Colonic mucosa (tissue), 4 donors: ENCODE results near the gene MISP3. TPM values are rescaled to one million over a fixed set of nuclear protein-coding genes. Genes with fewer than 3 reads are reported as not detected.

Source experiments
- DNase-seq: peaks from one replicate; pipeline ENCODE4 v3.0.0-alpha.2; 2020
- H3K27ac ChIP-seq: fragments of 200-600 bp; one replicate; pipeline ENCODE4 v1.8.0; 2021
- H3K27me3 ChIP-seq: fragments of 200-600 bp; one replicate; pipeline ENCODE4 v1.8.0; 2021
- H3K36me3 ChIP-seq: fragments of 200-600 bp; one replicate; pipeline ENCODE4 v1.8.0; 2021
- H3K4me1 ChIP-seq: fragments of 200-600 bp; one replicate; pipeline ENCODE4 v1.8.0; 2021; ENCODE audit warnings: mild to moderate bottlenecking
- H3K4me3 ChIP-seq: fragments of 200-600 bp; one replicate; pipeline ENCODE4 v1.8.0; 2021
- H3K9ac ChIP-seq, 2 donors: one replicate each; pipeline ENCODE4 v1.7.0; 2013; ENCODE audit warnings: control low read depth in 2 of 2, low read depth in 2 of 2, low read length in 2 of 2
- H3K9me3 ChIP-seq: fragments of 200-600 bp; one replicate; pipeline ENCODE4 v1.8.0; 2021
- intact Hi-C: fragments of 100-400 bp; cut with DNase I; formaldehyde crosslinking; loops from one replicate; pipeline ENCODE4 v1.14.1; 2022
- total RNA-seq, 2 donors: library from RNA; stranded (reverse); fragmentation: NEBNext Ultra II Directional in 1 of 2; extraction: Animal tissue kit (Norgen Biotek cat#: 25700) in 1 of 2; gene quantifications; one replicate each; pipeline ENCODE4 v1.2.1, GENCODE V29; 2021
- TF ChIP-seq, protein P1 (sequence below): fragments of 200-600 bp; IDR thresholded peaks from one replicate; pipeline ENCODE4 v1.8.0; 2022; ENCODE audit warnings: antibody characterized with exemption, mild to moderate bottlenecking
- donor health status: healthy.
- donor health status: DM: no; HTN: no; CAD: no.
- donor health status: DM: no; HTN: no; CAD: no.

MISP3 gene
- total RNA-seq, 2 donors from 2014 or later = 32.7 to 50.0 TPM

DNA sequence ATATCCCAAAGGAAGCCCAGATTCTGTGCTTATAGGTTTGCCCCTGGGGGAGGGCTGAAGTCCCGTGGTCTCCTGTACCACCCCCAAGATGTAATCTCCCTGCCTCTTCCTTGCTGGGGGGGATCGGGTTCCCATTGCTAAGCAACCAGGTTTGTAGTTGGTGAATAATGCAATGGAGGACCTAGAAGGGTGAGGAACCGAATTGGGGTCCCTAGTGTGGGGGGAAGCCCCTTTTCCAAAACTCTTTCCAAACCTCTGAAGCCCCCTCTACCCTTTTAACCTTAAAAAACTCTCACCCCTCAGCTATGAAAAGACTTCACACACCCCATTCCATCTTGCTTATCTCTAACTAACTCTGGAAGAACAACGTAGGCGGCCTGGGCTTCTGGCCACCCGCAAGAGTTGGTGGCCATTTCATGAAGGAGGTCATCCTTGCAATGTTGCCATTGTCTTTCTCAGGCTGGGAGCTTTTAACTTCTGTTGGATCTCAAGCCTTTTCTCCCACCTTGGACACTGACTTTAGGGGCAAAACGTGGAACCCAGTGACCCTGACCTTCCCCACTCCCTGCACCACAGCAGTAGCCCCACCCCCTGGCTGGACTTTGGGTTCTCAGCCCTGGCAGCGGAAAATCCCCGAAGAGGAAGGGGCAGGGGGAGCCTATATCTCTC, 11.4 kb upstream of the MISP3 start:
- Histone ChIP-seq H3K36me3 (no peaks in the 10 kb centered on the region), H3K9me3 (no peaks in the 10 kb centered on the region), H3K4me1 (peaks cover 3% of the 10 kb centered on the region), H3K27me3 (peaks cover 4% of the 10 kb centered on the region), H3K4me3 (no peak overlapping the region), H3K27ac (no peak overlapping the region), H3K9ac (no peak overlapping the region)
- DNase-seq = no peak
- TF ChIP-seq, protein P1, sequence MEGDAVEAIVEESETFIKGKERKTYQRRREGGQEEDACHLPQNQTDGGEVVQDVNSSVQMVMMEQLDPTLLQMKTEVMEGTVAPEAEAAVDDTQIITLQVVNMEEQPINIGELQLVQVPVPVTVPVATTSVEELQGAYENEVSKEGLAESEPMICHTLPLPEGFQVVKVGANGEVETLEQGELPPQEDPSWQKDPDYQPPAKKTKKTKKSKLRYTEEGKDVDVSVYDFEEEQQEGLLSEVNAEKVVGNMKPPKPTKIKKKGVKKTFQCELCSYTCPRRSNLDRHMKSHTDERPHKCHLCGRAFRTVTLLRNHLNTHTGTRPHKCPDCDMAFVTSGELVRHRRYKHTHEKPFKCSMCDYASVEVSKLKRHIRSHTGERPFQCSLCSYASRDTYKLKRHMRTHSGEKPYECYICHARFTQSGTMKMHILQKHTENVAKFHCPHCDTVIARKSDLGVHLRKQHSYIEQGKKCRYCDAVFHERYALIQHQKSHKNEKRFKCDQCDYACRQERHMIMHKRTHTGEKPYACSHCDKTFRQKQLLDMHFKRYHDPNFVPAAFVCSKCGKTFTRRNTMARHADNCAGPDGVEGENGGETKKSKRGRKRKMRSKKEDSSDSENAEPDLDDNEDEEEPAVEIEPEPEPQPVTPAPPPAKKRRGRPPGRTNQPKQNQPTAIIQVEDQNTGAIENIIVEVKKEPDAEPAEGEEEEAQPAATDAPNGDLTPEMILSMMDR = no peak
- intact Hi-C loops = no loop called here

DNA sequence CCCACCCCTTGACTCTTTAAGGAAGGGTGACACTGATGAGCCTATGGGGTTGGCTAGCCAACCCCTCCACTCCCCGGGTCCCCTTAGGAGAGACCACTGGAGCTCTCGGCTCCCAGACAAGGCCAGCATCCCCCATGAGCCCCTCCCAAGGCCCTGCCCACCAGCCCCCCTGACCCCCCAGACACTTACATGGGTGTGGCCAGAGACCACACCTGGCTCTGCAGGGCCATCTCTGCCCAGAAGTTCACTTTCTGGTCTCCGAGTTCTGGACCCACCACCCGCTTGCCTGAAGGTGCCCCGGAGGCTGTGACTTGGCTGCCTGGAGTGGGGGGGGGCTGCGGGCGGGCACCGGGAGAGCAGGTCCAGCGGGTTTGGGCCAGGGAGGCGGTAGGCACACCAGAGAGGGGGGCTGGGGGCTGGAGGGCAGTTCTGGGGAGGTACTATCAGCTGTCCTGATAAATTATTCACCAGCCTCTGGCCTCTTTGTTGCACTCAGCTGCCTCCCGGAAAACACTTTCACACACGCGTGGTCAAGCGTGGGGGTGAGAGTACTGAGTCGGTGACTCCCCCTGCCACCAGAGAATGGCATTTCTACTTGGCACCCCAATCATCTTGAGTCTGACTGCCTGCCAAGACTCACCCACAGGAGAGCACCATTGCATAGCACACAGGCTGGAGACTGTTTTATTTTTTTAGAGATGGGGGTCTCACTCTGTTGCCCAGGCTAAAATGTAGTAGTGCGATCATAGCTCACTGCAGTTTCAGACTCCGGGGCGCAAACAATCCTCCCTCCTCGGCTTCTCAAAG, 10.6 kb upstream of the MISP3 start, which contains the start of gene PALM3:
TSS of gene PALM3 (minus strand) at position 326 of the 807 bp plus-strand sequence. CDS start at position 230, 96 bp downstream.
- intact Hi-C loops = no loop called here
- Histone ChIP-seq H3K27ac (no peak within 1 kb of the TSS), H3K36me3 (no peaks in the 10 kb centered on the region), H3K4me1 (peaks cover 3% of the 10 kb centered on the region), H3K9me3 (no peaks in the 10 kb centered on the region), H3K4me3 (no peak within 1 kb of the TSS), H3K9ac (no peak within 1 kb of the TSS), H3K27me3 (peaks cover 4% of the 10 kb centered on the region)
- TF ChIP-seq, protein P1 = no peak
- DNase-seq = no peak

DNA sequence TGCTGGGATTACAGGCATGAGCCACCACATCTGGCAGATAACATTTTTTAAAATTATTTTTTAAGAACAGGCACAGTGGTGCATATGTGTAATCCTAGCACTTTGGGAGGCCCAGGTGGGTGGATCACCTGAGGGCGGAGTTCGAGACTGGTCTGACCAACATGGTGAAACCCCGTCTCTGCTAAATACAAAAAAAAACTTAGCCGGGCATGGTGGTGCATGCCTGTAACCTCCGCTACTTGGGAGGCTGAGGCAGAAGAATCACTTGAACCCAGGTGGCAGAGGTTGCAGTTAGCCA, 10.1 kb upstream of the MISP3 start:
- H3K4me3 ChIP-seq = no peak overlapping the region

DNA sequence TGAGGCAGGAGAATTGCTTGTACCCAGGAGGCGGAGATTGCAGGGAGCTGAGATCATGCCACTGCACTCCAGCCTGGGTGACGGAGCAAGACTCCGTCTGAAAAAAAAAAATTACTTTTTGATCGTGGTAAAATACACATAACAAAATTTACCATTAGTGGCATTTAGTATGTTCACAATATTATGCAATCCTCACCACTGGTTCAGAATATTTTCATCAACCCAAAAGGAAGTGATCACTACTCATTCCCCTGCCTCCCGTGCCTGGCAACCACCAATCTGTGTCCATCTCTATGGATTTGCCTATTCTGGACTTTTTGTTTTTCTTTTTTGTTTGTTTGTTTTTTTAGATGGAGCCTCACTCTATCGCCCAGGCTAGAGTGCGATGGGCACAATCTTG, 9.5 kb upstream of the MISP3 start:
- TF ChIP-seq, protein P1 = no peak
- intact Hi-C loops = no loop called here
- Histone ChIP-seq H3K9me3 (no peaks in the 10 kb centered on the region), H3K27ac (no peak overlapping the region), H3K9ac (no peak overlapping the region), H3K4me3 (no peak overlapping the region), H3K4me1 (no peaks in the 10 kb centered on the region), H3K27me3 (peaks cover 4% of the 10 kb centered on the region), H3K36me3 (no peaks in the 10 kb centered on the region)
- DNase-seq = no peak

More for the DNA sequence above, 10.1 kb upstream of the MISP3 start:
- intact Hi-C loops = no loop called here
- H3K27ac ChIP-seq = no peak overlapping the region
- H3K36me3 ChIP-seq = no peaks in the 10 kb centered on the region
- H3K9ac ChIP-seq = no peak overlapping the region
- DNase-seq = no peak
- peaks cover 4% of the 10 kb centered on the region for H3K27me3 ChIP-seq
- TF ChIP-seq, protein P1 = no peak
- no peaks in the 10 kb centered on the region for H3K9me3 ChIP-seq
- H3K4me1 ChIP-seq = peaks cover 3% of the 10 kb centered on the region

DNA sequence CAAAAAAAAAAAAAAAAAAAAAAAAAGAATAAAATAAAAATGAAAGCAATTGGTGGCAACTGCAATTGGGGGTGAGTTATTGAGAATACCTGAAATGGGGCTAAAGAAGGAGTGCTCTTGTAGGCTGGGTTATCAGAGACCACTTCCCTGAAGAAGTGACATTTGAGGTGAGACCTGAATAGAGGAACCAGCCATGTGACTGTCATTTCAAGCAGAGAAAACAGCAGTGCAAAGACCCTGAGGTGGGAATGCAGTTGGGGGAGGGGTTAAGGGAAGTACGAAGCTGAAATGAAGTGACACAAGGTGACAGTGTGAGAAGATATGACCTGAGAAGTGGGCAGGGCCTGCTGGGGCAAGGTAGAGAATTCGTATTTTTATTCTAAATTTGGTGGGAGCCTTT, 6.5 kb upstream of the MISP3 start:
- H3K27ac ChIP-seq = no peak overlapping the region
- no peak overlapping the region for H3K4me3 ChIP-seq
- no peaks in the 10 kb centered on the region for H3K36me3 ChIP-seq
- no peaks in the 10 kb centered on the region for H3K9me3 ChIP-seq
- intact Hi-C loops = no loop called here
- no peaks in the 10 kb centered on the region for H3K27me3 ChIP-seq
- H3K9ac ChIP-seq = no peak overlapping the region
- DNase-seq = no peak
- H3K4me1 ChIP-seq = no peaks in the 10 kb centered on the region
- TF ChIP-seq, protein P1 = no peak
